Stimulated activated CD4-positive, alpha-beta T cell treated with anti-CD3 and anti-CD28 coated beads, Interleukin-2, amount 100 ng/mL, for 4 hours (primary cell): Measurements from ENCODE around the gene DHDH.
A peak's percentile ranks its signal among the peaks of the same experiment; 100 is the strongest.

Experiments
- DNase-seq: peaks from one replicate; pipeline ENCODE4 v3.0.0-alpha.2; 2020; ENCODE audit warnings: low read depth

DHDH gene

GRCh38 chr19:48967346-48968178 is 34.1 kb downstream of the DHDH start:
- no peak for DNase-seq

GRCh38 chr19:48968179-48968661 is 34.7 kb downstream of the DHDH start:
- no peak for DNase-seq

GRCh38 chr19:48968813-48969218 is 35.3 kb downstream of the DHDH start:
- no peak for DNase-seq

GRCh38 chr19:48969276-48970138 is 36.0 kb downstream of the DHDH start:
- DNase-seq, result no peak

GRCh38 chr19:48970139-48970766 is 36.8 kb downstream of the DHDH start:
- no peak for DNase-seq

- peak; percentile 72 for DNase-seq
Observed at GRCh38 chr19:48970923-48971395, 37.5 kb downstream of the DHDH start.

GRCh38 chr19:48975947-48976847 is 42.7 kb downstream of the DHDH start:
- no peak for DNase-seq

GRCh38 chr19:48977061-48977460 is 43.6 kb downstream of the DHDH start:
- DNase-seq, result no peak

- DNase-seq, result no peak
Observed at GRCh38 chr19:48982280-48982679, 48.8 kb downstream of the DHDH start.

- DNase-seq, result no peak
Observed at GRCh38 chr19:48985711-48986110, 52.2 kb downstream of the DHDH start.

GRCh38 chr19:48986211-48986610 is 52.7 kb downstream of the DHDH start:
- no peak for DNase-seq

- no peak for DNase-seq
Observed at GRCh38 chr19:48987323-48987722, 53.8 kb downstream of the DHDH start.

- DNase-seq, result no peak
Observed at GRCh38 chr19:48988286-48988685, 54.8 kb downstream of the DHDH start.

- no peak for DNase-seq
Observed at GRCh38 chr19:48988860-48989259, 55.4 kb downstream of the DHDH start.

GRCh38 chr19:48989701-48990291 is 56.3 kb downstream of the DHDH start:
- DNase-seq, result no peak

- no peak for DNase-seq
Observed at GRCh38 chr19:48990400-48990799, 56.9 kb downstream of the DHDH start.

GRCh38 chr19:48991011-48991609 is 57.6 kb downstream of the DHDH start:
- no peak for DNase-seq

- no peak for DNase-seq
Observed at GRCh38 chr19:48991873-48992580, 58.5 kb downstream of the DHDH start.

- DNase-seq, result no peak
Observed at GRCh38 chr19:48992581-48993174, 59.2 kb downstream of the DHDH start.
